Measurements from ENCODE around the gene REV1.

Gene REV1

GRCh38 chr2:99472600-99472960 is 17.2 kb downstream of the REV1 start:
- H3K4me3 ChIP-seq (ENCODE audit: low read depth, low read length), result no peak overlapping the region
- no peak overlapping the region for H3K27ac ChIP-seq (ENCODE audit: extremely low read depth, low read depth, low read length)
- ChIA-PET POLR2A (no interaction called here), CTCF (interaction anchor here (0.5 kb wide), 1 partner anchor 12 kb away, joined by 3 read pairs; no protein-coding TSS in a partner anchor)
- no peaks in the 10 kb centered on the region for H3K36me3 ChIP-seq (ENCODE audit: control insufficient read depth in 2 of 2, insufficient read depth in 1 of 2, low read length in 2 of 2)
- TF ChIP-seq YY1 (tag by site-specific recombination; IDR thresholded peaks at IDR 0.05) (no peak), GLIS1 (tag by site-specific recombination; IDR thresholded peaks at IDR 0.05) (0 out of 2 replicates have a peak, but pooled peaks have one; percentile 8), ZNF707 (tag by site-specific recombination; IDR thresholded peaks at IDR 0.05) (no peak), ZNF514 (tag by site-specific recombination; IDR thresholded peaks at IDR 0.05) (no peak), ZNF529 (tag by site-specific recombination; IDR thresholded peaks at IDR 0.05; ENCODE audit: insufficient replicate concordance) (no peak)
- peaks cover 16% of the 10 kb centered on the region; the same call in 1 of the 2 replicates for H3K4me1 ChIP-seq (ENCODE audit: control insufficient read depth, insufficient read depth, low read length)
- H3K9me3 ChIP-seq (ENCODE audit: control insufficient read depth, insufficient read depth, low read depth, low read length), result no peaks in the 10 kb centered on the region

GRCh38 chr2:99471654-99472599 is 17.9 kb downstream of the REV1 start:
- Histone ChIP-seq H3K4me1 (ENCODE audit: control insufficient read depth, insufficient read depth, low read length) (peaks cover 16% of the 10 kb centered on the region; the same call in 1 of the 2 replicates), H3K9me3 (ENCODE audit: control insufficient read depth, insufficient read depth, low read depth, low read length) (no peaks in the 10 kb centered on the region), H3K27ac (ENCODE audit: extremely low read depth, low read depth, low read length) (no peak overlapping the region), H3K4me3 (ENCODE audit: low read depth, low read length) (no peak overlapping the region), H3K36me3 (ENCODE audit: control insufficient read depth in 2 of 2, insufficient read depth in 1 of 2, low read length in 2 of 2) (no peaks in the 10 kb centered on the region)
- CTCF ChIA-PET, result interaction anchor here (0.5 kb wide), 1 partner anchor 12 kb away, joined by 3 read pairs; no protein-coding TSS in a partner anchor
- POLR2A ChIA-PET, result interaction anchor here (0.6 kb wide), 1 partner anchor 32 kb away, joined by 3 read pairs; no protein-coding TSS in a partner anchor
- TF ChIP-seq ZNF155 (tag by site-specific recombination; IDR thresholded peaks at IDR 0.05) (no peak), KLF7 (tag by site-specific recombination; IDR thresholded peaks at IDR 0.05; ENCODE audit: borderline replicate concordance) (no peak), ZNF433 (tag by site-specific recombination; IDR thresholded peaks at IDR 0.05; ENCODE audit: low read depth) (no peak), FEZF1 (tag by site-specific recombination; IDR thresholded peaks at IDR 0.05) (peak; percentile 47; the same call in 1 of the 2 replicates), AEBP2 (tag by site-specific recombination; IDR thresholded peaks at IDR 0.05; ENCODE audit: borderline replicate concordance) (no peak), KLF16 (tag by site-specific recombination; IDR thresholded peaks at IDR 0.05) (no peak)
- TF ChIP-seq, protein P1, sequence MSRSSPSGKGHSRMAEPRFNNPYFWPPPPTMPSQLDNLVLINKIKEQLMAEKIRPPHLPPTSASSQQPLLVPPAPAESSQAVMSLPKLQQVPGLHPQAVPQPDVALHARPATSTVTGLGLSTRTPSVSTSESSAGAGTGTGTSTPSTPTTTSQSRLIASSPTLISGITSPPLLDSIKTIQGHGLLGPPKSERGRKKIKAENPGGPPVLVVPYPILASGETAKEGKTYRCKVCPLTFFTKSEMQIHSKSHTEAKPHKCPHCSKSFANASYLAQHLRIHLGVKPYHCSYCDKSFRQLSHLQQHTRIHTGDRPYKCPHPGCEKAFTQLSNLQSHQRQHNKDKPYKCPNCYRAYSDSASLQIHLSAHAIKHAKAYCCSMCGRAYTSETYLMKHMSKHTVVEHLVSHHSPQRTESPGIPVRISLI (tag by site-specific recombination; IDR thresholded peaks at IDR 0.05), result 0 out of 2 replicates have a peak, but pooled peaks have one; percentile 25
- TF ChIP-seq, protein P2, sequence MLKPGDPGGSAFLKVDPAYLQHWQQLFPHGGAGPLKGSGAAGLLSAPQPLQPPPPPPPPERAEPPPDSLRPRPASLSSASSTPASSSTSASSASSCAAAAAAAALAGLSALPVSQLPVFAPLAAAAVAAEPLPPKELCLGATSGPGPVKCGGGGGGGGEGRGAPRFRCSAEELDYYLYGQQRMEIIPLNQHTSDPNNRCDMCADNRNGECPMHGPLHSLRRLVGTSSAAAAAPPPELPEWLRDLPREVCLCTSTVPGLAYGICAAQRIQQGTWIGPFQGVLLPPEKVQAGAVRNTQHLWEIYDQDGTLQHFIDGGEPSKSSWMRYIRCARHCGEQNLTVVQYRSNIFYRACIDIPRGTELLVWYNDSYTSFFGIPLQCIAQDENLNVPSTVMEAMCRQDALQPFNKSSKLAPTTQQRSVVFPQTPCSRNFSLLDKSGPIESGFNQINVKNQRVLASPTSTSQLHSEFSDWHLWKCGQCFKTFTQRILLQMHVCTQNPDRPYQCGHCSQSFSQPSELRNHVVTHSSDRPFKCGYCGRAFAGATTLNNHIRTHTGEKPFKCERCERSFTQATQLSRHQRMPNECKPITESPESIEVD (tag by site-specific recombination; IDR thresholded peaks at IDR 0.05), result peak; percentile 47

DNA sequence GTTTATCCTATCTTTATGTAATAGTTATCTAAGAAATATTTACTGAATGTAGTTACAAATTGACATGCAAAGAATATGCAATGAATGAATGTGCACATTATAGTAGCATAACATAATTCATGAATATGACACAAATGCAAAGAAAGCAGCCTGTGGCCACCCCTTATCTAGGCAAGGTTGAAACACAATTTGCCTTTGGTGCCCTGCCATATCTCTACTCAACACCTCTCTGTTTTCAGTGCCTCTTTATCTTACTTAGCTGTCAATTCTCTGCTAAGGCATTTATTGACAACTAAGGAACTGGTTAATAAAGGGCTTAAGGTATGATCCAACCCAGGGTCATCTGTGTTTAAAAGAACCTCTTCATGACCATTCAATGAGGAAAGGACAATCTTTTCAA is 18.9 kb downstream of the REV1 start:
- no peaks in the 10 kb centered on the region for H3K9me3 ChIP-seq (ENCODE audit: control insufficient read depth, insufficient read depth, low read depth, low read length)
- ChIA-PET POLR2A (no interaction called here), CTCF (no interaction called here)
- no peaks in the 10 kb centered on the region for H3K36me3 ChIP-seq (ENCODE audit: control insufficient read depth in 2 of 2, insufficient read depth in 1 of 2, low read length in 2 of 2)
- no peak overlapping the region for H3K4me3 ChIP-seq (ENCODE audit: low read depth, low read length)
- H3K4me1 ChIP-seq (ENCODE audit: control insufficient read depth, insufficient read depth, low read length), result peaks cover 16% of the 10 kb centered on the region; the same call in 1 of the 2 replicates
- no peak overlapping the region for H3K27ac ChIP-seq (ENCODE audit: extremely low read depth, low read depth, low read length)
- TF ChIP-seq ZNF645 (tag by site-specific recombination; IDR thresholded peaks at IDR 0.05) (no peak), ZNF302 (tag by site-specific recombination; IDR thresholded peaks at IDR 0.05; ENCODE audit: low read depth) (no peak), ZNF354C (tag by site-specific recombination; IDR thresholded peaks at IDR 0.05; ENCODE audit: borderline replicate concordance, low read depth) (no peak), ZNF138 (tag by site-specific recombination; IDR thresholded peaks at IDR 0.05; ENCODE audit: borderline replicate concordance) (no peak), TCF7L2 (IDR thresholded peaks at IDR 0.05; ENCODE audit: borderline replicate concordance, low read depth, low read length) (no peak), ZIC2 (tag by site-specific recombination; IDR thresholded peaks at IDR 0.05) (no peak), ZNF423 (tag by site-specific recombination; IDR thresholded peaks at IDR 0.05) (no peak), ZSCAN16 (tag by site-specific recombination; IDR thresholded peaks at IDR 0.05) (no peak), ZNF37A (tag by site-specific recombination; IDR thresholded peaks at IDR 0.05) (no peak), ZNF677 (tag by site-specific recombination; IDR thresholded peaks at IDR 0.05) (no peak)
- TF ChIP-seq, protein P3, sequence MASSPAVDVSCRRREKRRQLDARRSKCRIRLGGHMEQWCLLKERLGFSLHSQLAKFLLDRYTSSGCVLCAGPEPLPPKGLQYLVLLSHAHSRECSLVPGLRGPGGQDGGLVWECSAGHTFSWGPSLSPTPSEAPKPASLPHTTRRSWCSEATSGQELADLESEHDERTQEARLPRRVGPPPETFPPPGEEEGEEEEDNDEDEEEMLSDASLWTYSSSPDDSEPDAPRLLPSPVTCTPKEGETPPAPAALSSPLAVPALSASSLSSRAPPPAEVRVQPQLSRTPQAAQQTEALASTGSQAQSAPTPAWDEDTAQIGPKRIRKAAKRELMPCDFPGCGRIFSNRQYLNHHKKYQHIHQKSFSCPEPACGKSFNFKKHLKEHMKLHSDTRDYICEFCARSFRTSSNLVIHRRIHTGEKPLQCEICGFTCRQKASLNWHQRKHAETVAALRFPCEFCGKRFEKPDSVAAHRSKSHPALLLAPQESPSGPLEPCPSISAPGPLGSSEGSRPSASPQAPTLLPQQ (tag by site-specific recombination; IDR thresholded peaks at IDR 0.05), result no peak
